ENCODE data around the gene FOXK2. TPM values are rescaled to one million over a fixed set of nuclear protein-coding genes. Genes with fewer than 3 reads are reported as not detected.

FOXK2 gene
- 10 to 100 TPM; 32.5 to 33.7 TPM for total RNA-seq
- 23.3 TPM for polyA plus RNA-seq (2013, experiment 1 of 2)
- 27.3 TPM for polyA plus RNA-seq (2013, experiment 2 of 2)
- 32.3 to 193 (median 76.5) reads per million in 172 experiments for total RNA-seq

- ChIA-PET POLR2A (interaction anchor here (0.7 to 2.8 kb wide), 19 partner anchors 10 to 542 kb away, joined by 3 to 22 read pairs (median 4); partner anchors contain the start of gene NARF), CTCF (interaction anchor here (0.9 to 1.3 kb wide), 4 partner anchors 32 to 488 kb away, joined by 3 to 4 read pairs (median 3); partner anchors contain the start of gene DCXR)
- H3K9me3 Mint-ChIP-seq: no peaks in the 10 kb centered on the region
- no peak for TF ChIP-seq CTCF (IDR thresholded peaks at IDR 0.05)
- intact Hi-C loops (cut with DNase I, micrococcal nuclease): loop anchor here (1.0 to 2.0 kb wide), 5 partner anchors 22 to 101 kb away; partner anchors contain the start of genes CYBC1 (in 1 of the 2), HEXD (in 1 of the 2), NARF (in 1 of the 2) and OGFOD3 (in 1 of the 2)
- peak within 1 kb of the TSS; percentile 88 for H3K4me3 Mint-ChIP-seq
- peak; percentile 84 to 97 (median 92) for DNase-seq
- H3K36me3 Mint-ChIP-seq (ENCODE audit: low read depth): peaks cover 9% of the 10 kb centered on the region
- Histone ChIP-seq H3K27ac (ENCODE audit: low read depth in 1 of 2, low read length in 2 of 2) (peak within 1 kb of the TSS; percentile 50 to 71), H3K9me3 (ENCODE audit: control insufficient read depth in 1 of 2, insufficient read depth in 1 of 2, low read length in 2 of 2) (no peaks in the 10 kb centered on the region), H3K27me3 (ENCODE audit: control insufficient read depth in 1 of 2, insufficient read depth in 2 of 2, low read length in 2 of 2) (no peaks in the 10 kb centered on the region), H3K36me3 (ENCODE audit: insufficient read depth, low read length) (no peaks in the 10 kb centered on the region), H3K4me1 (ENCODE audit: insufficient read depth, low read length) (peaks cover 38% of the 10 kb centered on the region), H3K4me3 (ENCODE audit: low read length) (peak within 1 kb of the TSS; percentile 66)
- ATAC-seq (ENCODE audit: poor library complexity): peak; percentile 98
- H3K27ac Mint-ChIP-seq: peak within 1 kb of the TSS; percentile 84
- peaks cover 25% of the 10 kb centered on the region for H3K4me1 Mint-ChIP-seq (ENCODE audit: low read depth)
- no peaks in the 10 kb centered on the region for H3K27me3 Mint-ChIP-seq
Observed at GRCh38 chr17:82518826-82519810, at the start of gene FOXK2. Gene FOXK2, plus strand, starts transcription at chr17:82519732. Its CDS starts 157 bp downstream, at chr17:82519889.

- DNase-seq (no peak), ATAC-seq (ENCODE audit: poor library complexity) (no peak)
- Histone ChIP-seq H3K36me3 (ENCODE audit: insufficient read depth, low read length) (peaks cover 86% of the 10 kb centered on the region), H3K9me3 (ENCODE audit: control insufficient read depth in 1 of 2, insufficient read depth in 1 of 2, low read length in 2 of 2) (no peaks in the 10 kb centered on the region), H3K4me3 (ENCODE audit: low read length) (no peak overlapping the region), H3K4me1 (ENCODE audit: insufficient read depth, low read length) (no peaks in the 10 kb centered on the region), H3K27ac (ENCODE audit: low read depth in 1 of 2, low read length in 2 of 2) (no peak overlapping the region), H3K27me3 (ENCODE audit: control insufficient read depth in 1 of 2, insufficient read depth in 2 of 2, low read length in 2 of 2) (no peaks in the 10 kb centered on the region)
- H3K4me1 Mint-ChIP-seq (ENCODE audit: low read depth): no peaks in the 10 kb centered on the region
- ChIA-PET CTCF (no interaction called here), POLR2A (interaction anchor here (1.0 kb wide), 1 partner anchor 12 kb away, joined by 3 read pairs; no protein-coding TSS in a partner anchor)
- H3K27ac Mint-ChIP-seq: no peak overlapping the region
- H3K4me3 Mint-ChIP-seq: no peak overlapping the region
- intact Hi-C loops (cut with DNase I, micrococcal nuclease): no loop called here
- H3K27me3 Mint-ChIP-seq: no peaks in the 10 kb centered on the region
- TF ChIP-seq CTCF (IDR thresholded peaks at IDR 0.05): no peak
- no peaks in the 10 kb centered on the region for H3K9me3 Mint-ChIP-seq
- H3K36me3 Mint-ChIP-seq (ENCODE audit: low read depth): peaks cover 72% of the 10 kb centered on the region
Observed at GRCh38 chr17:82470065-82470464, 49.5 kb upstream of the FOXK2 start.

- H3K27me3 ChIP-seq (ENCODE audit: control insufficient read depth in 1 of 2, insufficient read depth in 2 of 2, low read length in 2 of 2): no peaks in the 10 kb centered on the region
- DNase-seq: no peak
- Mint-ChIP-seq H3K4me1 (ENCODE audit: low read depth) (no peaks in the 10 kb centered on the region), H3K27me3 (no peaks in the 10 kb centered on the region), H3K4me3 (no peak overlapping the region), H3K36me3 (ENCODE audit: low read depth) (peaks cover 59% of the 10 kb centered on the region), H3K9me3 (no peaks in the 10 kb centered on the region), H3K27ac (no peak overlapping the region)
- no peak overlapping the region for H3K27ac ChIP-seq (ENCODE audit: low read depth in 1 of 2, low read length in 2 of 2)
- CTCF ChIA-PET: no interaction called here
- H3K4me1 ChIP-seq (ENCODE audit: insufficient read depth, low read length): peaks cover 4% of the 10 kb centered on the region
- no peak overlapping the region for H3K4me3 ChIP-seq (ENCODE audit: low read length)
- POLR2A ChIA-PET: no interaction called here
- ATAC-seq (ENCODE audit: poor library complexity): no peak
- no peaks in the 10 kb centered on the region for H3K9me3 ChIP-seq (ENCODE audit: control insufficient read depth in 1 of 2, insufficient read depth in 1 of 2, low read length in 2 of 2)
- intact Hi-C loops (cut with DNase I, micrococcal nuclease): no loop called here
- H3K36me3 ChIP-seq (ENCODE audit: insufficient read depth, low read length): peaks cover 81% of the 10 kb centered on the region
- TF ChIP-seq CTCF (IDR thresholded peaks at IDR 0.05): no peak
Observed at GRCh38 chr17:82474223-82475010, 45.1 kb upstream of the FOXK2 start.

All from CD4-positive, alpha-beta T cell (primary cell).